Renal cortex interstitium (tissue), 15 donors: ENCODE measurements around the gene PRAMEF9. TPM values are rescaled to one million over a fixed set of nuclear protein-coding genes. Genes with fewer than 3 reads are reported as not detected.
"Not testable (repeated sequence)": the region's sequence is repeated elsewhere in the genome, so short reads cannot be mapped to it uniquely, and the experiment has no call there.

Source experiments
- DNase-seq, 11 donors: peaks; one replicate each; pipeline ENCODE4 v3.0.0-alpha.2; 2013; ENCODE audit warnings: low read depth in 9 of 11, low spot score in 4 of 11; ENCODE audit errors: extremely low read depth in 1 of 11
- long read RNA-seq, 16 experiments: transcript quantifications; one replicate each; lab custom pipeline, GENCODE V29; 2026
- polyA plus RNA-seq, 3 donors: library from polyadenylated mRNA; unstranded; fragments of 120-200 nt; gene quantifications; one replicate each; pipeline ENCODE4 v1.2.1, GENCODE V29; 2013; ENCODE audit not compliant: insufficient read length in 3 of 3

PRAMEF9 gene
- polyA plus RNA-seq: not detected
- long read RNA-seq, donor 1: 0 reads
- long read RNA-seq, donor 2: 0 reads
- long read RNA-seq, donor 3: 0 reads
- long read RNA-seq, donor 4: 0 reads
- long read RNA-seq, donor 5: 0 reads
- long read RNA-seq, donor 6: 0 reads
- long read RNA-seq, donor 7: 0 reads
- long read RNA-seq, donor 8: 0 reads
- long read RNA-seq, donor 9: 0 reads
- long read RNA-seq, donor 10: 0 reads
- long read RNA-seq, donor 11: 0 reads
- long read RNA-seq, donor 12: 0 reads
- long read RNA-seq, donor 13: 0 reads
- long read RNA-seq, donor 14: 0 reads
- long read RNA-seq, donor 15: 0 reads
- long read RNA-seq, donor 16: 0 reads

DNA sequence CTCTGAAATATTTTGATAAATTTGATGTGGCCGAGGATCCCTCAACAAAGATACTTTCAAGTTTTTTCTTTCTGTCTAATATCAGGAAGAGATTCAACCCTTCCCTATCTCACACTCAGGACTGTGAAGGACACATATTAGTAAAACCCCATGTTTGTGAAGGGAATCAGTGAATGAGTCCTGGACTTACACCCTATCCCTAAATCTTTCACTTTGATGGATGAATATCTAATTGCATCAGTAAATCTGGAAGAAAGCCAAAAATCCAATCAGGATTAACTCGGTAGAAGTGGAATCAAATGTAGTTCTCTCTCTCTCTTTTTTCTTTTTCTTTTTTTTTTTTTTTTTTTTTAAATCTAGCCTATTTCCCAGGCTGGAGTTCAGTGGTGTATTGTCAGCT lies at the start of gene PRAMEF9:
TSS of gene PRAMEF9 (plus strand) at position 301 of the 400 bp plus-strand sequence. CDS start 3,433 bp downstream, outside the sequence.
- not testable (repeated sequence) for DNase-seq

DNA sequence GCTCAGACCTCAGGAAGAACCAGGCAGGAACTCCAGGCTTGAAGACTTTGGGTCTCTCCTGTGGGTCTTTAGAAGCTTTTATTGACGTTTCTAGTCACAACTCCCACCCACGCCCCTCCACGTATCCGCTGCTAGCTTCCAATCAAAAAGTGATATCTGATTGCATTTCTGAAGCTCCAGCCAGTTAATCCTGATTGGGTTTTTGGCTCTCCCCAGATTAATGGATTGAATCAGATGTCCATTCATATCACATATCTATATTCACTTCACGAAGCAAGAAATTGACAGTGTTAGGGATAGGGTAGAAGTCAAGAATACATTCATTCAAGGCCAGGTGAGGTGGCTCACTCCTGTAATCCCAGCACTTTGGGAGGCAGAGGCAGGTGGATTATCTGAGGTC lies 15.7 kb upstream of the PRAMEF9 start, which contains the start of gene PRAMEF26:
TSS of gene PRAMEF26 (minus strand) at position 101 of the 400 bp plus-strand sequence. CDS start 2,914 bp downstream, outside the sequence.
- DNase-seq: not testable (repeated sequence)

DNA sequence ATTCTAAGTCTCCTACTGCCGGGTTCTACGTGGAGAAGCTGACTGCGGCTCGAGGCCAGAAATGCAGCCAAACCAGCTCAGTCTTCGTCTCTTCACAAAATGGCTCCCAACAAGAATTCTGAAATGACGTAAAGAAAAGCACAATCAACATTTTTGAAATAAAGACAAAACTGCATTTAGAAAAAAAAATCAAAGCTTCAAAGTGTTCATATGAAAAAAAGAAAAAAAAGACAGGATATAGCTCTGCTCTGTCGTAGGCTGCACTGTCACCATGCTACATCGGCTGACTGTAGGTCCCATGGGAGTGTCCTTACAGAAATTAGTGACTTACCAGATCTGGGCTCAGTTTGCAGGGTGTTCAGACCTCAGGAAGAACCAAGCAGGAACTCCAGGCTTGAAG lies 6.1 kb upstream of the PRAMEF9 start, which contains the start of gene HNRNPCL4:
TSS of gene HNRNPCL4 (minus strand) at position 101 of the 400 bp plus-strand sequence. CDS start 164 bp downstream, outside the sequence.
- DNase-seq: not testable (repeated sequence)

DNA sequence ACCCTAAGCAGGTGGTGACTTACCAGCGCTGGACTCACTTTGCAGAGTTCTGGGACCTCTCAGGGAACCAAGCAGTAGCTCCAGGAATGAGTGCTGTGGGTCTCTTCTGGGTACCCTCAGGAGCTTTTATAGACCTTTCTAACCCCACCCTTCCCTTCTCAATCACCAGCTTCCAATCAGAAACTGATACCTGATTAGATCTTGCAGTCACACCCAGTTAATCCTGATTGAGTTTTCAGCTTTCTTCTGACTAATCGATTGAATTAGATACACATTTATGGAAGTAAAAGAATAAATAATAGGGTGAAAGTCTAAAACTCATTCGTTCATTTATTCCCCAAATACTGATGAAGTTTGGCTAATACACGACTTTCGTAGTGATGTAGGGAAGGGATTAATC lies 29.7 kb downstream of the PRAMEF9 start, which contains the start of gene PRAMEF13:
TSS of gene PRAMEF13 (minus strand) at position 101 of the 400 bp plus-strand sequence. CDS start 1,820 bp downstream, outside the sequence.
- DNase-seq: not testable (repeated sequence)

DNA sequence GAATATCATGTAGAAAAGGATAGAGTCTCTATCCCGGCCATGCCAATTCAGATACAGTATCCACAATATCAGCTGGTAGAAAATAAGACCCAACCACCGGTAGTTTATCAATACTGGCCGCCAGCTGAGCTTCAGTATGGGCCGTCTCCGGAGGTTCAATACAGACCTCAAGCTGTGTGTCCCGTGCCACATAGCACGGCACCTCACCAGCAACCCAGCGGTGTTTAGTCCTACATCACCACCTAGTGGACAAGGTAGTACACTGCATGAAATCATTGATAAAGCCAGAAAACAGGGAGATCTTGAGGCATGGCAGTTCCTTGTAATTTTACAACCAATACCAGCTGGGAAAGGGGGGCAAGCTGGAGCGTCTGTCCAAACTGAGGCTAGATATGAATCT lies 37.1 kb downstream of the PRAMEF9 start:
- DNase-seq: not testable (repeated sequence)

DNA sequence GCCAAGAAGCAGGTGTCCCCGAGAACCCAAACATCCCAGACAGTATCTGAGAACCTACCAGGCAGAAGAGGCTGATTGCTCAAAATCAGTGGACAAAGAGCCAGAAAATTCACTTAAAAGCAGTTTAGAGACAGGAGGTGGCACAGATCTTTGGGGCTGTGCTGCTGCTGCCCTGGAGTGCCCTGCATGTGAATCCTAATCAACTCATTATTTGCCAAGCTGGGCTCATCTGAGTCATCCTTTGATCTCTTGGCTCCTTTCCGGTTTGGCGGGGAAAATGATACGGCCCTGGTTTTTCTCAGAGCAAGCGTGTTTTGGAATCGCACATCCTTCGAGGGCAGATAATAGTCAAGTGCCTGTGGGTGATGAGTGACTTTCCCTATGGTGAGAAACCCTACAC lies 45.0 kb downstream of the PRAMEF9 start:
- not testable (repeated sequence) for DNase-seq

DNA sequence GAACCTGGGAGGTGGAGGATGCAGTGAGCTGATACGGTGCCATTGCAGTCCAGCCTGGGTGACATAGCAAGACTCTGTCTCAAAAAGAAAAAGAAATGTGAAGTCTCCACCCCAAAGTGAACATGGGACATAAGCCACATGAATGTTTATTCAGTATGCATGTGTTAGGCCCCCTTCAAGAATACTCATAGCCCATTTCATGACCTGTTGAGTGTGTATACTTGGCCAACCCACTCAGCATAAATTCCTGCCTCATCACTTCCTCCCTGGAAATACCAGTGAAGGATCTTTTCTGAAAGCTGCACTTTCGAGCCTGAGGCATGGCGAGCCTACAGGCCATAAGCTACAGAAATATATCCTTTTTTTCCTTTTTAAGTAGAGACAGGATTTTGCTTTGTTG lies 47.6 kb downstream of the PRAMEF9 start:
- not testable (repeated sequence) for DNase-seq

DNA sequence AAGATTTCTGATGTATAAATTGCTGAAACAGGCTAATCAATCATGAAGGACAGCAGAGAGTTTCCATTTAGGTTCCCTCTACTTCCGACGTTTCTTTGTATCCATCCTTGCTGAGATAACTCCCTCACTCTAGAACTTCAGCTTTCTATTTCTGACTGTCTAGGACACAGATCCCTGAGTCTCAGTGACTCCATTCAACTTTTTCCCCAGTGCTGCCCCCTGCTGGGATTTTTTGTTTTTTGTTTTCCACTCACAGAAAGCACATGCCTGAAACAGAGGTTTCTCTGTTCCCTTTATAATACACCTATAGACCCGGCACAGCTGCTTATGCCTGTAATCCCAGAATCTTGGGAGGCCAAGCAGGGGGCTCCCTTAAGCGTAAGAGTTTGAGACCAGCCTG lies 51.1 kb downstream of the PRAMEF9 start:
- DNase-seq: not testable (repeated sequence)

DNA sequence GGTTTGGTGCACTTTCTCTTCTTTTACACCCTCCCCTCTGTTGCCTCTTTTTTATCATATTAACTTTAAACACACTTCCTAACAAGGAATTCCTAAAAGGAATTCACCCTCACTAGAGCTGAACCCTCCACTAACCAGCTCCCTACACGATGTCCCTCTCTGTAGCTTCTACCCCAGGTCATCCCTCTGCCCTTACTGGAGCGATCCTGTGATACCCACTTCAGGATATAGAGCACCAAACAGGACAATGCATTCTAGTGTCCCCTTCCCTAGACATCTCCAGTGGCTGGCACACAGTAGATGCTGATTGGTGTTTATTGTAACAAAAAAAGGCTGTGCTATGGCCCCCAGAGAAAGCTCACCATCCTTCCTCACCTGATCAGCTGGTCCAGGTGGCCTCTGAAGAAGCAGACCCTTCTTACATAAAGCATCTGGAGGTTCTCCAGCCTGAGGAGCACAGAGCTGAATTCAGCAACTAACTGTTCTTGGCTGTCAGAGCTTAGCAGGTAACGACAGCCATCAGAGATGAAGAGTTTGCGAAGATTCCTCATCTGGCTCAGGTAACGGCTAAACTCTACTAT lies 52.9 kb downstream of the PRAMEF9 start:
- DNase-seq: no peak

DNA sequence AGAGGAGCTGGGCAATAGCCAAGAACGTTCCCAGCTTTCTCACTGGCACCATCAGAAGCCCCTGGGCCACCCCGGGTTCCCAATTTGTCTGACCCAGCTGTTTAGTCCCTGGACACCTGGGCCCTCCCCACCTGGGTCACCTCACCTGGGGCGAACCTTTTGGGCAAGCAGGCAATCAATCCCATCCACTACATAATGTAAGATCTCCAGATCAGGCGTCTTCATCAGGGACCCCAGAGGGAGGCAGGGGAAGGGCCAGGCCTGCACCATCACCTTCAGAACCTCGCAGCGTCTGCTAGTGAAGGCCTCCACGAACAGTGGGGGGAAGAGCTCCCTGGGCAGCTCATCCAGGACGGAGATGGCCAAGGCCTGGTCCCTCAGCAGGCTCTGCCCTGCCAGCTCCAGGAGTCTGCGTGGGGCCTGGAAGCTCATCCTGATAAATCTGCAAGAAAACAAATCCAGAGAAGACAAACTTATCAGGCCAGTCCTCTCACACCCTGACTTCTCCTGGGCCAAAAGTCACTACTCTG lies 54.1 kb downstream of the PRAMEF9 start, which contains the start of gene PRAMEF18:
TSS of gene PRAMEF18 (minus strand) at position 480 of the 530 bp plus-strand sequence. CDS start at position 432, 48 bp downstream.
- DNase-seq: not testable (repeated sequence)

DNA sequence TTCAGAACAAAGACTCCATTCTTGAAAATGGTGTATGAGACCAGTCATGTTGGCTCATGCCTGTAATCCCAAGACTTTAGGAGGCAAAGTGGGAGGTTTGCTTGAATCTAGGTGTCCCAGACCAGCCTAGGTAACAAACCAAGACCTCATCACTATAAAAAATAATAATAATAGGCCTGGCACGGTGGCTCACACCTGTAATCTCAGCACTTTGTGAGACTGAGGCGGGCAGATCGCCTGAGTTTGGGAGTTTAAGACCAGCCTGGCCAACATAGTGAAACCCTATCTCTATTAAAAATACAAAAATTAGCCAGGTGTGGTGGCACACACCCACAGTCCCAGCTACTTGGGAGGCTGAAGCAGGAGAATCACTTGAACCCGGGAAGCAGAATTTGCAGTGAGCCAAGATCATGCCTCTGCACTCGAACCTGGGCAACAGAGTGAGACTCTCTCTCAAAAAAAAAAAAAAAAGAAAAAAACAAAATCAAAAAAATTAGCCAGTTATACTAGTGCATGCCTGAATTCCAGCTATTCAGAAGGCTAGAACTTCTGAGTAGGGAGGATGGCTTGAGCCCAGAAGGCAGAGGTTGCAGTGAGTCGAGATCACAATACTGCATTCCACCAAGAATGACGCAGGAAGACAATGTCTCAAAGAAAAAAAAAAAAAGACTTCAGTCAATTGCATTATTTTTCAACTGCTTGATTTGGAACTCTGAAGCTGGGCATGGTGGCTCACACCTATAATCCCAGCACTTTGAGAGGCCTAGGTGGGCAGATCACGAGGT lies 55.8 kb downstream of the PRAMEF9 start:
- not testable (repeated sequence) for DNase-seq

DNA sequence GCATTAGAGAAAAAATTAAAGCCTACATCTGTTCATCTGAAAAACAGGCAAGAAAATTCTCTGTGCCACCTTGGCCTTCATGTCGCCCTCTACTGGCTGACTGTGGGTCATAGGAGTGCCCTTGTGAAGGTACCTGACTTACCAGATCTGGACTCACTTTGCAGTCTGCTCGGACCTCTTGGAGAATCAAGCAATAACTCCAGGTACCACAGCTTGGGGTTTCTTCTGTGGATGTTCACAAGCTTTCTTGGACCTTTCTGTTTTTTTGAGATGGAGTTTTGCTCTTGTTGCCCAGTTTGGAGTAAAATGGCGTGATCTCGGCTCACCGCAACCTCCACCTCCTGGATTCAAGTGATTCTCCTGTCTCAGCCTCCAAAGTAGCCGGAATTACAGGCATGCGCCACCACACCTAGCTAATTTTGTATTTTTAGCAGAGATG lies 56.7 kb downstream of the PRAMEF9 start:
- DNase-seq: peak in 4 of 11 donors; percentile 6 to 21 (median 8)

Other genes starting within 250 kb of the PRAMEF9 start
- gene PRAMEF6, start 224.3 kb upstream of the PRAMEF9 start, polyA plus RNA-seq: not detected
- not detected for gene PRAMEF27, start 115.3 kb upstream of the PRAMEF9 start, polyA plus RNA-seq
- not detected for gene HNRNPCL3, start 111.1 kb upstream of the PRAMEF9 start, polyA plus RNA-seq
- not detected for gene PRAMEF25, start 101.1 kb upstream of the PRAMEF9 start, polyA plus RNA-seq
- gene HNRNPCL2, start 55.0 kb upstream of the PRAMEF9 start, polyA plus RNA-seq: under 1 TPM in 1 of 3 donors, not detected in 2; 0.17 TPM
- not detected for gene PRAMEF26, start 15.8 kb upstream of the PRAMEF9 start, polyA plus RNA-seq
- gene HNRNPCL4, start 6.2 kb upstream of the PRAMEF9 start, polyA plus RNA-seq: under 1 TPM; 0.19 to 0.53 (median 0.35) TPM
- gene PRAMEF13, start 29.6 kb downstream of the PRAMEF9 start, polyA plus RNA-seq: not detected
- not detected for gene PRAMEF18, start 54.3 kb downstream of the PRAMEF9 start, polyA plus RNA-seq
- not detected for gene PRAMEF5, start 82.3 kb downstream of the PRAMEF9 start, polyA plus RNA-seq
- gene PRAMEF8, start 113.3 kb downstream of the PRAMEF9 start, polyA plus RNA-seq: not detected
- not detected for gene PRAMEF33, start 131.7 kb downstream of the PRAMEF9 start, polyA plus RNA-seq
- not detected for gene PRAMEF15, start 143.7 kb downstream of the PRAMEF9 start, polyA plus RNA-seq
- not detected for gene PRAMEF14, start 175.3 kb downstream of the PRAMEF9 start, polyA plus RNA-seq
- not detected for gene PRAMEF19, start 200.1 kb downstream of the PRAMEF9 start, polyA plus RNA-seq
- gene PRAMEF17, start 217.8 kb downstream of the PRAMEF9 start, polyA plus RNA-seq: not detected
- gene PRAMEF20, start 238.6 kb downstream of the PRAMEF9 start, polyA plus RNA-seq: not detected